AG10803 (cell line): ENCODE measurements around the gene IGFBPL1.

ENCODE experiments used
- DNase-seq: peaks from one replicate; pipeline ENCODE4 v3.0.0; 2010; ENCODE audit warnings: low read depth
- H3K4me3 ChIP-seq: 2 replicates; pipeline ENCODE4 v1.5.1; 2011; ENCODE audit warnings: mild to moderate bottlenecking, low read length, control low read depth
- TF ChIP-seq, protein P1 (sequence below): conservative IDR thresholded peaks from 2 replicates; pipeline ENCODE4 v1.5.1; 2011; ENCODE audit warnings: mild to moderate bottlenecking, low read length, control low read depth, inconsistent platforms

IGFBPL1 gene

DNA sequence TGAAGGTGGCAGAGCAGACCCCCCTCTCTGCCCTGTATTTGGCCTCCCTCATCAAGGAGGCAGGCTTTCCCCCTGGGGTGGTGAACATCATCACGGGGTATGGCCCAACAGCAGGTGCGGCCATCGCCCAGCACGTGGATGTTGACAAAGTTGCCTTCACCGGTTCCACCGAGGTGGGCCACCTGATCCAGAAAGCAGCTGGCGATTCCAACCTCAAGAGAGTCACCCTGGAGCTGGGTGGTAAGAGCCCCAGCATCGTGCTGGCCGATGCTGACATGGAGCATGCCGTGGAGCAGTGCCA is 27.9 kb downstream of the IGFBPL1 start:
- TF ChIP-seq, protein P1, sequence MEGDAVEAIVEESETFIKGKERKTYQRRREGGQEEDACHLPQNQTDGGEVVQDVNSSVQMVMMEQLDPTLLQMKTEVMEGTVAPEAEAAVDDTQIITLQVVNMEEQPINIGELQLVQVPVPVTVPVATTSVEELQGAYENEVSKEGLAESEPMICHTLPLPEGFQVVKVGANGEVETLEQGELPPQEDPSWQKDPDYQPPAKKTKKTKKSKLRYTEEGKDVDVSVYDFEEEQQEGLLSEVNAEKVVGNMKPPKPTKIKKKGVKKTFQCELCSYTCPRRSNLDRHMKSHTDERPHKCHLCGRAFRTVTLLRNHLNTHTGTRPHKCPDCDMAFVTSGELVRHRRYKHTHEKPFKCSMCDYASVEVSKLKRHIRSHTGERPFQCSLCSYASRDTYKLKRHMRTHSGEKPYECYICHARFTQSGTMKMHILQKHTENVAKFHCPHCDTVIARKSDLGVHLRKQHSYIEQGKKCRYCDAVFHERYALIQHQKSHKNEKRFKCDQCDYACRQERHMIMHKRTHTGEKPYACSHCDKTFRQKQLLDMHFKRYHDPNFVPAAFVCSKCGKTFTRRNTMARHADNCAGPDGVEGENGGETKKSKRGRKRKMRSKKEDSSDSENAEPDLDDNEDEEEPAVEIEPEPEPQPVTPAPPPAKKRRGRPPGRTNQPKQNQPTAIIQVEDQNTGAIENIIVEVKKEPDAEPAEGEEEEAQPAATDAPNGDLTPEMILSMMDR = no peak
- H3K4me3 ChIP-seq = no peak overlapping the region
- no peak for DNase-seq

DNA sequence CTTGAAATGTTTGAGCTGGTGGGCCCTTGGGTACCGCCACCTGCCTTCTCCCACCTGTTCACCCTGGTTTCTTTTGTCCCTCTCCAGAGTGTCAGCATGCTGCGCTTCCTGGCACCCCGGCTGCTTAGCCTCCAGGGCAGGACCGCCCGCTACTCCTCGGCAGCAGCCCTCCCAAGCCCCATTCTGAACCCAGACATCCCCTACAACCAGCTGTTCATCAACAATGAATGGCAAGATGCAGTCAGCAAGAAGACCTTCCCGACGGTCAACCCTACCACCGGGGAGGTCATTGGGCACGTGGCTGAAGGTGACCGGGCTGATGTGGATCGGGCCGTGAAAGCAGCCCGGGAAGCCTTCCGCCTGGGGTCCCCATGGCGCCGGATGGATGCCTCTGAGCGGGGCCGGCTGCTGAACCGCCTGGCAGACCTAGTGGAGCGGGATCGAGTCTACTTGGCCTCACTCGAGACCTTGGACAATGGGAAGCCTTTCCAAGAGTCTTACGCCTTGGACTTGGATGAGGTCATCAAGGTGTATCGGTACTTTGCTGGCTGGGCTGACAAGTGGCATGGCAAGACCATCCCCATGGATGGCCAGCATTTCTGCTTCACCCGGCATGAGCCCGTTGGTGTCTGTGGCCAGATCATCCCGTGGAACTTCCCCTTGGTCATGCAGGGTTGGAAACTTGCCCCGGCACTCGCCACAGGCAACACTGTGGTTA is 28.4 kb downstream of the IGFBPL1 start:
- DNase-seq = no peak
- TF ChIP-seq, protein P1 = no peak
- H3K4me3 ChIP-seq = no peak overlapping the region

DNA sequence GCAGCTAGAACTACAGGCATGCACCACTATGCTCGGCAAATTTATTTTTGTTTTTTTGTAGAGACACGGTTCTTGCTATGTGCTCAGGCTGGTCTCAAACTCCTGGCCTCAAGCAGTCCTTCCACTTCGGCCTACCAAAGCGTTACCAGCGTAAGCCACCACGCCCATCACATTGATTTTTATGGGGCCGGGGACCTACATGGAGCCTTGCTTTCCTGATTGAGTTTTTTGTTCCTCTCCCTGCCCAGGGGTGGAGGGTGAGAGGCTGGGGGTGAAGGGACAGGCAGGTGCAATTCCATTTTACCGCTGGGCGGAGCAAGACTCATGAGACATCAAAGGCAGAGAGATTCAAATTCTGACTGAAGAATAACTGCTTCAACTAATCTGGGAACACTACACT is 29.8 kb downstream of the IGFBPL1 start:
- no peak for DNase-seq
- H3K4me3 ChIP-seq = peak overlapping the region; percentile 20
- TF ChIP-seq, protein P1 = no peak

DNA sequence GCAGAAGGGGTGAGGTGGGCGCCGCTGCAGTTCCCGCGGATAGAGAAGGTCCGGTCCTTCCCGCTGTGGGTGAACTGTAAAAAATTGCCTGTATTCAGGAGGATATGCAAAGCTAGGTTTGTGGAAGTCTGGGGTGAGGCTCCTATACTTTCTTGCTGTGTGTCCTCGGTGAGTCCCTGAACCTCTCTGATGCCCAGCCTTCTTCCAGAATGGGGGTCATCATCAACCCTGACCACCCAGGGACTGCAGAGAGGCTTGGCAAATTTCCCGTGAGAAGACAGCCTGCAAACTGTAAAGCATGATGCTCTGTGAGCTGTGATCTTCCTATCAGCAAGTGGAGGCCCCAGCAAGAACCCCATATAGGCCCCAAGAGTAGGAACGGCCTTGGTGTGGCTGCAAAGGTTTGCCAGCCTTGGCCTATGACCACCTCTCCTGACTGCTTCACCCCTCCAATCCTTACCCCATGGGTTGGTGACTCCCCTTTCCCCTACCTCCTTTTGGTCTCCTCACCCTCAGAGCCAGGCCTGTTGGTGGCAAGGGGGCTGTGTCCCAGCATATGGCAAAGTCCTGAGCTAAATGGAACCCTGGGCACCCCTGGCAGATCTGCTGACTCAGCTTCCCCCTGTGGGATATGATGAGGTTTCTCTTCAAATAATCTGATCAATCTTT is 31.0 kb downstream of the IGFBPL1 start:
- H3K4me3 ChIP-seq = peak overlapping the region; percentile 89
- TF ChIP-seq, protein P1 = no peak
- DNase-seq = peak; percentile 12

GRCh38 chr9:38392235-38393127 is 31.8 kb downstream of the IGFBPL1 start, which contains the start of gene ALDH1B1:
Gene ALDH1B1 (plus strand): TSS chr9:38392702. CDS start chr9:38395749, 3,047 bp downstream.
- peak within 1 kb of the TSS; percentile 89 for H3K4me3 ChIP-seq
- TF ChIP-seq, protein P1 = peak; percentile 16

DNA sequence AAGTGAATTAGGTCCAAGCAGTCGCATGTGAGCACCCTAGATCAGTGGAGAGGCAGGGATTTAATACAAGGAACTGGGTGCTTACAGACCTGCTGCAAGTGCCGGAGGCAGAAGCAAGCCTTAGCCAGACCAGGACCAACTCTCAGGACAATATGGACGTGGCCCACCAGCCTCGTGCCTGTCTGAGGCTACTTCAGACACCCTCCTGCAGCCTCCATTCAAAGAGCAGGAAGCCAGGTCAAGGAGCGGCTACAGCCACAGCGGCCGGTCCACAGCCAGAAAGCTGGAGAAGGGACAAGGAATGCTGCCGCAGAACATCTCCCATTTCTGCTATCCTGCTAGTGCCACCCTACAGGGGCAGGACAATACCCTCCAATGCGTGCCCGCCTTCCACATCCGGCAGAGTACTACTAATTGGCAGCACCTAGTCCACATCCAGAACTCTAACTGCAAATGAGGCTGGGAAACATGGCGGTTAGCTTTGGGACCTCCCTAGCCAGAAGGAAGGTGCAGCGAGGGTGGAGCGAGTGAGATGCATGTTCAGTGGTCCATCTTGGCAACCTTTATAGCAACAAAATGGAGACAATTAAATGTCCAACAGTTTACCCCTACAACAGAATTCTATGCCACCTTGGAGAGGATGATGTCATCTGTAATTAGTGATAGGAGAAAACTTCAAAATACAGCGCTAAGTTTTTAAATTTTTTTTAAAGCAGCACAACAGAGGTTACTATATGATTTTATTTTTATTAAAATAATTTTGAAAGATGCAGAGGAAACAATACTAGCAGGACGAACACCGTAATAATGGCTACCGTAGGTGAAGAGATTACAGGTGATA is 32.8 kb downstream of the IGFBPL1 start:
- TF ChIP-seq, protein P1 = no peak
- DNase-seq = no peak
- no peak overlapping the region for H3K4me3 ChIP-seq

More at GRCh38 chr9:38392235-38393127, 31.8 kb downstream of the IGFBPL1 start, which contains the start of gene ALDH1B1:
- peak; percentile 81 for DNase-seq
